H9 (cell line): ENCODE data around the gene GUCY2D. TPM values are rescaled to one million over a fixed set of nuclear protein-coding genes. Genes with fewer than 3 reads are reported as not detected.
A peak's percentile ranks its signal among the peaks of the same experiment; 100 is the strongest.

ENCODE experiments used
- DNase-seq: peaks from one replicate; pipeline ENCODE4 v3.0.0-alpha.2; 2017
- H2AFZ ChIP-seq: one replicate; pipeline ENCODE4 v1.6.1; 2013; ENCODE audit warnings: mild to moderate bottlenecking, low read length, control low read depth, moderate library complexity
- H2AK5ac ChIP-seq: 2 replicates; pipeline ENCODE4 v1.6.1; 2013; ENCODE audit warnings: low read length, control low read depth, mixed read lengths; ENCODE audit not compliant: insufficient read length
- H2BK120ac ChIP-seq: one replicate; pipeline ENCODE4 v1.6.1; 2013; ENCODE audit warnings: low read depth, mild to moderate bottlenecking, low read length, control low read depth, inconsistent platforms; ENCODE audit not compliant: poor library complexity, severe bottlenecking
- H2BK12ac ChIP-seq: 2 replicates; pipeline ENCODE4 v1.6.1; 2013; ENCODE audit warnings: low read length, control low read depth, mixed read lengths, low read depth; ENCODE audit not compliant: insufficient read length
- H2BK15ac ChIP-seq: 2 replicates; pipeline ENCODE4 v1.6.1; 2013; ENCODE audit warnings: low read depth, low read length, control low read depth
- H2BK20ac ChIP-seq: one replicate; pipeline ENCODE4 v1.6.1; 2013; ENCODE audit warnings: low read depth, mild to moderate bottlenecking, low read length, control low read depth, inconsistent platforms; ENCODE audit not compliant: poor library complexity, severe bottlenecking
- H2BK5ac ChIP-seq: 2 replicates; pipeline ENCODE4 v1.6.1; 2013; ENCODE audit warnings: low read length, control low read depth, mixed read lengths; ENCODE audit not compliant: insufficient read length
- H3K14ac ChIP-seq: 2 replicates; pipeline ENCODE4 v1.6.1; 2013; ENCODE audit warnings: low read length, control low read depth; ENCODE audit not compliant: insufficient read depth
- H3K18ac ChIP-seq: 2 replicates; pipeline ENCODE4 v1.6.1; 2013; ENCODE audit warnings: low read depth, mild to moderate bottlenecking, mixed read lengths, low read length, control low read depth; ENCODE audit not compliant: insufficient read length
- H3K23ac ChIP-seq: 2 replicates; pipeline ENCODE4 v1.6.1; 2013; ENCODE audit warnings: low read length, control low read depth, mixed read lengths, low read depth; ENCODE audit not compliant: insufficient read length
- H3K23me2 ChIP-seq: 2 replicates; pipeline ENCODE4 v1.6.1; 2013; ENCODE audit warnings: low read depth, mild to moderate bottlenecking, mixed read lengths, low read length, control low read depth; ENCODE audit not compliant: insufficient read length, poor library complexity, severe bottlenecking
- H3K27ac ChIP-seq: 2 replicates; pipeline ENCODE4 v1.5.1; 2013; ENCODE audit warnings: low read length, control low read depth, mixed read lengths, low read depth; ENCODE audit not compliant: insufficient read length
- H3K27me3 ChIP-seq: 2 replicates; pipeline ENCODE4 v1.6.1; 2013; ENCODE audit warnings: low read length, control low read depth, inconsistent platforms; ENCODE audit not compliant: insufficient read depth
- H3K4ac ChIP-seq: 2 replicates; pipeline ENCODE4 v1.6.1; 2013; ENCODE audit warnings: low read depth, mild to moderate bottlenecking, control low read depth, inconsistent platforms, low read length, moderate library complexity
- H3K4me1 ChIP-seq: 2 replicates; pipeline ENCODE4 v1.6.1; 2013; ENCODE audit warnings: low read length, control low read depth, inconsistent platforms; ENCODE audit not compliant: insufficient read depth
- H3K4me2 ChIP-seq: 2 replicates; pipeline ENCODE4 v1.6.1; 2013; ENCODE audit warnings: low read length, control low read depth, mixed read lengths; ENCODE audit not compliant: insufficient read length, insufficient read depth
- H3K56ac ChIP-seq: 2 replicates; pipeline ENCODE4 v1.6.1; 2013; ENCODE audit warnings: low read depth, mild to moderate bottlenecking, mixed read lengths, low read length, control low read depth; ENCODE audit not compliant: insufficient read length
- H3K79me1 ChIP-seq: 2 replicates; pipeline ENCODE4 v1.6.1; 2013; ENCODE audit warnings: low read depth, mild to moderate bottlenecking, moderate library complexity, low read length, control low read depth, inconsistent platforms; ENCODE audit not compliant: insufficient read depth, poor library complexity, severe bottlenecking
- H3K79me2 ChIP-seq: 2 replicates; pipeline ENCODE4 v1.6.1; 2013; ENCODE audit warnings: low read length, control low read depth, inconsistent platforms; ENCODE audit not compliant: insufficient read depth
- H3K9ac ChIP-seq: 2 replicates; pipeline ENCODE4 v1.6.1; 2013; ENCODE audit warnings: low read length, control low read depth, mixed read lengths; ENCODE audit not compliant: insufficient read length; ENCODE audit errors: extremely low read depth
- H3K9me3 ChIP-seq: one replicate; pipeline ENCODE4 v1.6.1; 2013; ENCODE audit warnings: low read depth, low read length, inconsistent platforms; ENCODE audit not compliant: control insufficient read depth
- H3T11ph ChIP-seq: one replicate; pipeline ENCODE4 v1.6.1; 2013; ENCODE audit warnings: mild to moderate bottlenecking, low read length, control low read depth, inconsistent platforms
- H4K20me1 ChIP-seq: one replicate; pipeline ENCODE4 v1.6.1; 2013; ENCODE audit not compliant: control insufficient read depth, insufficient read length, insufficient read depth
- H4K5ac ChIP-seq: 2 replicates; pipeline ENCODE4 v1.6.1; 2013; ENCODE audit warnings: low read depth, mild to moderate bottlenecking, mixed read lengths, low read length, control low read depth; ENCODE audit not compliant: insufficient read length
- H4K8ac ChIP-seq: replicated peaks from 2 replicates; pipeline ENCODE4 v1.6.1; 2013; ENCODE audit warnings: low read length, control low read depth, mixed read lengths, low read depth; ENCODE audit not compliant: insufficient read length
- H4K91ac ChIP-seq: 2 replicates; pipeline ENCODE4 v1.6.1; 2013; ENCODE audit warnings: low read depth, mild to moderate bottlenecking, moderate library complexity, mixed read lengths, low read length, control low read depth; ENCODE audit not compliant: insufficient read length
- H3K27ac Mint-ChIP-seq, 3 experiments: 2 replicates in 2 of 3; 3 replicates in 1 of 3; pipeline ENCODE4 v1.8.0; 2020 to 2021; ENCODE audit warnings: mixed read lengths in 3 of 3, mild to moderate bottlenecking in 1 of 3, moderate library complexity in 1 of 3
- H3K27me3 Mint-ChIP-seq: 2 replicates; pipeline ENCODE4 v1.8.0; 2021; ENCODE audit warnings: low read depth, mild to moderate bottlenecking, moderate library complexity, mixed read lengths
- H3K36me3 Mint-ChIP-seq, 3 experiments: 2 replicates in 2 of 3; 3 replicates in 1 of 3; pipeline ENCODE4 v1.8.0; 2020 to 2021; ENCODE audit warnings: low read depth in 3 of 3, mixed read lengths in 3 of 3; ENCODE audit not compliant: insufficient read depth in 1 of 3
- H3K4me1 Mint-ChIP-seq, 2 experiments: 2 replicates each; pipeline ENCODE4 v1.8.0; 2020; ENCODE audit warnings: mixed read lengths in 2 of 2
- H3K4me3 Mint-ChIP-seq, 2 experiments: 2 replicates in 1 of 2; 3 replicates in 1 of 2; pipeline ENCODE4 v1.8.0; 2020 to 2021; ENCODE audit warnings: mild to moderate bottlenecking in 2 of 2, mixed read lengths in 2 of 2, moderate library complexity in 1 of 2
- H3K9me3 Mint-ChIP-seq, 2 experiments: 2 replicates in 1 of 2; 3 replicates in 1 of 2; pipeline ENCODE4 v1.8.0; 2020; ENCODE audit warnings: mild to moderate bottlenecking in 2 of 2, mixed read lengths in 2 of 2, moderate library complexity in 1 of 2
- WGBS: extraction: QIAGEN DNeasy Blood & Tissue Kit; methylation state at CpG from one replicate; pipeline ENCODE4 v1.1.7; 2013; ENCODE audit warnings: missing lambda C conversion rate, low lambda C conversion rate, mixed read lengths; ENCODE audit not compliant: insufficient read length; ENCODE audit errors: extremely low coverage; 5-methylcytosine and 5-hydroxymethylcytosine counted together
- total RNA-seq: library from RNA; stranded (reverse); gene quantifications from 2 replicates; pipeline ENCODE4 v1.2.1, GENCODE V29; 2021
- TF ChIP-seq, protein P1 (sequence below): fragments of 200-600 bp; sonication (generic); conservative IDR thresholded peaks from 3 replicates; pipeline ENCODE4 v1.8.0; 2021; ENCODE audit warnings: antibody characterized with exemption, mild to moderate bottlenecking

The GUCY2D gene
- total RNA-seq, 1 experiment from 2014 or later = 0.15 TPM

DNA sequence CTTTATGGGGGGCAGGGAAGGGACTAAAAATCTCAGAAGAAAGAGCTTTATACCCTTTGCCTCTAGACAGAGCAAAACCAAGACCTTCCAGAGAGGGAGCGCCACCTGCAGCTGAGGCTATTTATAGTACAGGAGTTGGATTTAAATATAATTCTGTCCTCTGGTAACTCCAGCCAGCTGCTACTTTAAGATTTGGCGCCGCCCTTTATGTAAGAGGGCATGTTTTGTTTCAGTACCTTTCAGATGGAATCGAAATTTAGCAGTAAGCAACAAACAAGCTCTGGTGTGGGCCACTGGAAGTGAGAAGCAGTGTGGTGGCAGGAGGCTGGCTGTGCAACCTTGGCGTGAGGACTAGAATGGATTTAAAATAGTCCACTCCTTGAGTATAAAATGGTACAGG is 5.2 kb upstream of the GUCY2D start:
- H4K5ac ChIP-seq = no peak overlapping the region
- no peak overlapping the region for H3K18ac ChIP-seq
- H2AFZ ChIP-seq = peak overlapping the region; percentile 68
- H3K56ac ChIP-seq = no peak overlapping the region
- no peak overlapping the region for H2BK15ac ChIP-seq
- TF ChIP-seq, protein P1, sequence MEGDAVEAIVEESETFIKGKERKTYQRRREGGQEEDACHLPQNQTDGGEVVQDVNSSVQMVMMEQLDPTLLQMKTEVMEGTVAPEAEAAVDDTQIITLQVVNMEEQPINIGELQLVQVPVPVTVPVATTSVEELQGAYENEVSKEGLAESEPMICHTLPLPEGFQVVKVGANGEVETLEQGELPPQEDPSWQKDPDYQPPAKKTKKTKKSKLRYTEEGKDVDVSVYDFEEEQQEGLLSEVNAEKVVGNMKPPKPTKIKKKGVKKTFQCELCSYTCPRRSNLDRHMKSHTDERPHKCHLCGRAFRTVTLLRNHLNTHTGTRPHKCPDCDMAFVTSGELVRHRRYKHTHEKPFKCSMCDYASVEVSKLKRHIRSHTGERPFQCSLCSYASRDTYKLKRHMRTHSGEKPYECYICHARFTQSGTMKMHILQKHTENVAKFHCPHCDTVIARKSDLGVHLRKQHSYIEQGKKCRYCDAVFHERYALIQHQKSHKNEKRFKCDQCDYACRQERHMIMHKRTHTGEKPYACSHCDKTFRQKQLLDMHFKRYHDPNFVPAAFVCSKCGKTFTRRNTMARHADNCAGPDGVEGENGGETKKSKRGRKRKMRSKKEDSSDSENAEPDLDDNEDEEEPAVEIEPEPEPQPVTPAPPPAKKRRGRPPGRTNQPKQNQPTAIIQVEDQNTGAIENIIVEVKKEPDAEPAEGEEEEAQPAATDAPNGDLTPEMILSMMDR = peak; percentile 67
- H3K27me3 Mint-ChIP-seq = peaks cover 19% of the 10 kb centered on the region
- H3K23ac ChIP-seq = no peak overlapping the region
- H2BK12ac ChIP-seq = no peak overlapping the region
- DNase-seq = peak; percentile 82
- H2BK120ac ChIP-seq = no peak overlapping the region
- no peaks in the 10 kb centered on the region; the same call in 1 of the 2 replicates for H3K4me1 ChIP-seq
- H3T11ph ChIP-seq = no peak overlapping the region
- H3K27me3 ChIP-seq = peaks cover 4% of the 10 kb centered on the region; the same call in 1 of the 2 replicates
- no peaks in the 10 kb centered on the region for H3K79me2 ChIP-seq
- no peak overlapping the region for H3K27ac ChIP-seq
- no peak overlapping the region for H3K4ac ChIP-seq
- no peaks in the 10 kb centered on the region for H3K23me2 ChIP-seq
- H2AK5ac ChIP-seq = no peak overlapping the region
- H3K27ac Mint-ChIP-seq = no peak overlapping the region
- WGBS = no CpG with 5 or more reads among the region's 5 CpGs
- peaks cover 3 to 9% of the 10 kb centered on the region in 2 experiments; a peak in 3 of 4 replicates for H3K4me1 Mint-ChIP-seq
- H3K4me2 ChIP-seq = no peak overlapping the region
- H4K20me1 ChIP-seq = no peaks in the 10 kb centered on the region
- no peaks in the 10 kb centered on the region; a peak in 2 of 5 replicates for H3K9me3 Mint-ChIP-seq
- H2BK5ac ChIP-seq = no peak overlapping the region
- no peaks in the 10 kb centered on the region for H3K79me1 ChIP-seq
- H4K91ac ChIP-seq = no peak overlapping the region
- no peak overlapping the region for H3K9ac ChIP-seq
- no peak overlapping the region for H3K4me3 Mint-ChIP-seq
- no peak overlapping the region for H2BK20ac ChIP-seq
- H3K9me3 ChIP-seq = no peaks in the 10 kb centered on the region
- no peak overlapping the region for H3K14ac ChIP-seq
- H4K8ac ChIP-seq = no peak overlapping the region
- H3K36me3 Mint-ChIP-seq = no peaks in the 10 kb centered on the region
